Fibroblast of upper back skin (primary cell): ENCODE measurements around the gene LYSET.
"Not testable (repeated sequence)": the region's sequence is repeated elsewhere in the genome, so short reads cannot be mapped to it uniquely, and the experiment has no call there.

Source experiments
- DNase-seq: peaks from one replicate; pipeline ENCODE4 v3.0.0-alpha.2; 2013

The LYSET gene

GRCh38 chr14:93184391-93185348 lies at the start of gene LYSET, which contains the start of gene MOAP1:
LYSET (plus strand) TSS chr14:93185317; CDS start chr14:93185406, 89 bp downstream.
MOAP1 (minus strand) TSS chr14:93184897; CDS start chr14:93184242, 655 bp downstream.
- DNase-seq: peak; percentile 75

- DNase-seq: no peak
Measured at GRCh38 chr14:93135399-93135798, 49.7 kb upstream of the LYSET start.

GRCh38 chr14:93136009-93136408 lies 49.1 kb upstream of the LYSET start:
- DNase-seq: no peak

- DNase-seq: not testable (repeated sequence)
Measured at GRCh38 chr14:93136508-93136907, 48.6 kb upstream of the LYSET start.

GRCh38 chr14:93137864-93138263 lies 47.3 kb upstream of the LYSET start:
- DNase-seq: no peak

GRCh38 chr14:93142854-93143652 lies 42.1 kb upstream of the LYSET start:
- no peak for DNase-seq

- DNase-seq: no peak
Measured at GRCh38 chr14:93146119-93146518, 39.0 kb upstream of the LYSET start.

- no peak for DNase-seq
Measured at GRCh38 chr14:93148979-93149378, 36.1 kb upstream of the LYSET start.

- DNase-seq: no peak
Measured at GRCh38 chr14:93150227-93151208, 34.6 kb upstream of the LYSET start.

- no peak for DNase-seq
Measured at GRCh38 chr14:93153121-93153520, 32.0 kb upstream of the LYSET start.

GRCh38 chr14:93155667-93156066 lies 29.4 kb upstream of the LYSET start:
- DNase-seq: no peak

GRCh38 chr14:93156693-93157369 lies 28.3 kb upstream of the LYSET start:
- no peak for DNase-seq

GRCh38 chr14:93158349-93158748 lies 26.8 kb upstream of the LYSET start:
- not testable (repeated sequence) for DNase-seq

GRCh38 chr14:93159625-93160352 lies 25.3 kb upstream of the LYSET start:
- not testable (repeated sequence) for DNase-seq

- no peak for DNase-seq
Measured at GRCh38 chr14:93160353-93160801, 24.7 kb upstream of the LYSET start.

GRCh38 chr14:93161411-93161940 lies 23.6 kb upstream of the LYSET start:
- no peak for DNase-seq

GRCh38 chr14:93163564-93163963 lies 21.6 kb upstream of the LYSET start:
- DNase-seq: no peak

- not testable (repeated sequence) for DNase-seq
Measured at GRCh38 chr14:93165271-93166265, 19.5 kb upstream of the LYSET start.

GRCh38 chr14:93168610-93169009 lies 16.5 kb upstream of the LYSET start:
- DNase-seq: not testable (repeated sequence)
